CD14-positive monocyte (primary cell): ENCODE measurements around the gene PDK2. TPM values are rescaled to one million over a fixed set of nuclear protein-coding genes. Genes with fewer than 3 reads are reported as not detected.

Experiments used
- DNase-seq, 3 donors: peaks; one replicate each; pipeline ENCODE4 v3.0.0-alpha.2; 2011 to 2022
- H2AFZ ChIP-seq: 2 replicates; pipeline ENCODE4 v1.6.0; 2012; ENCODE audit warnings: mild to moderate bottlenecking, low read depth, low read length, inconsistent platforms; ENCODE audit not compliant: insufficient read depth, poor library complexity, severe bottlenecking
- H3K27ac ChIP-seq, 2 donors: 1 replicate in 1 of 2; 2 replicates in 1 of 2; pipeline ENCODE4 v1.5.1; 2012 to 2013; ENCODE audit warnings: low read length in 2 of 2, control low read depth in 1 of 2, inconsistent platforms in 1 of 2, low read depth in 1 of 2, mild to moderate bottlenecking in 1 of 2
- H3K27me3 ChIP-seq, 2 donors: one replicate each; pipeline versions ENCODE4 v1.6.0 to v1.6.1; 2011 to 2013; ENCODE audit warnings: low read length in 2 of 2; ENCODE audit not compliant: control insufficient read depth in 2 of 2, insufficient read depth in 2 of 2
- H3K36me3 ChIP-seq, 2 donors: replicated peaks in 1 of 2; 1 replicate in 1 of 2; 2 replicates in 1 of 2; pipeline versions ENCODE4 v1.5.1 to v1.6.1; 2012 to 2013; ENCODE audit warnings: low read length in 2 of 2, control low read depth in 1 of 2, inconsistent platforms in 1 of 2, mild to moderate bottlenecking in 1 of 2; ENCODE audit not compliant: insufficient read depth in 2 of 2, control insufficient read depth in 1 of 2
- H3K4me1 ChIP-seq, 2 donors: 1 replicate in 1 of 2; 2 replicates in 1 of 2; pipeline versions ENCODE4 v1.5.1 to v1.6.1; 2012 to 2013; ENCODE audit warnings: low read length in 2 of 2, control low read depth in 1 of 2, inconsistent platforms in 1 of 2, mild to moderate bottlenecking in 1 of 2, moderate library complexity in 1 of 2; ENCODE audit not compliant: insufficient read depth in 2 of 2, control insufficient read depth in 1 of 2
- H3K4me2 ChIP-seq: replicated peaks from 2 replicates; pipeline ENCODE3; 2012; ENCODE audit warnings: low read length, moderate library complexity, mild to moderate bottlenecking; ENCODE audit not compliant: poor library complexity, severe bottlenecking; ENCODE audit errors: extremely low read depth
- H3K4me3 ChIP-seq, 3 experiments: fragments of 200-600 bp in 1 of 3; sonication (generic) in 1 of 3; replicated peaks in 1 of 3; 1 replicate in 2 of 3; 2 replicates in 1 of 3; pipeline ENCODE4 v1.5.1; 2011 to 2013; ENCODE audit warnings: low read length in 3 of 3, mild to moderate bottlenecking in 3 of 3, control low read depth in 2 of 3, low read depth in 2 of 3, inconsistent platforms in 1 of 3, moderate library complexity in 1 of 3
- H3K79me2 ChIP-seq: 2 replicates; pipeline ENCODE4 v1.6.0; 2012; ENCODE audit warnings: mild to moderate bottlenecking, control low read depth, inconsistent platforms, low read length, moderate library complexity; ENCODE audit not compliant: insufficient read depth
- H3K9ac ChIP-seq: 2 replicates; pipeline ENCODE4 v1.6.0; 2017; ENCODE audit warnings: low read length, mild to moderate bottlenecking; ENCODE audit not compliant: insufficient read depth, poor library complexity, severe bottlenecking
- H3K9me3 ChIP-seq, 2 donors: replicated peaks in 1 of 2; 1 replicate in 1 of 2; 2 replicates in 1 of 2; pipeline versions ENCODE4 v1.5.1 to v1.6.1; 2012 to 2013; ENCODE audit warnings: low read length in 2 of 2, control low read depth in 1 of 2; ENCODE audit not compliant: control insufficient read depth in 1 of 2, insufficient read depth in 1 of 2
- H4K20me1 ChIP-seq: 2 replicates; pipeline ENCODE4 v1.6.0; 2012; ENCODE audit warnings: mild to moderate bottlenecking, low read length, control low read depth, moderate library complexity; ENCODE audit not compliant: insufficient read depth
- H3K27ac Mint-ChIP-seq, 7 donors: one replicate each; pipeline ENCODE4 v1.8.0; 2020; ENCODE audit warnings: mild to moderate bottlenecking in 7 of 7, mixed read lengths in 7 of 7, moderate library complexity in 6 of 7, inconsistent platforms in 2 of 7
- H3K27me3 Mint-ChIP-seq, 3 donors: one replicate each; pipeline ENCODE4 v1.8.0; 2021 to 2022; ENCODE audit warnings: low read depth in 3 of 3, mild to moderate bottlenecking in 3 of 3, mixed read lengths in 3 of 3, moderate library complexity in 3 of 3, inconsistent platforms in 1 of 3
- H3K36me3 Mint-ChIP-seq, 2 donors: one replicate each; pipeline ENCODE4 v1.8.0; 2020; ENCODE audit warnings: mixed read lengths in 2 of 2, inconsistent platforms in 1 of 2, mild to moderate bottlenecking in 1 of 2
- H3K4me1 Mint-ChIP-seq: one replicate; pipeline ENCODE4 v1.8.0; 2020; ENCODE audit warnings: mild to moderate bottlenecking, mixed read lengths
- H3K4me3 Mint-ChIP-seq, 2 donors: one replicate each; pipeline ENCODE4 v1.8.0; 2020; ENCODE audit warnings: mild to moderate bottlenecking in 2 of 2, mixed read lengths in 2 of 2, moderate library complexity in 1 of 2
- H3K9me3 Mint-ChIP-seq, 7 donors: one replicate each; pipeline ENCODE4 v1.8.0; 2020 to 2022; ENCODE audit warnings: mixed read lengths in 7 of 7, mild to moderate bottlenecking in 6 of 7, moderate library complexity in 6 of 7, inconsistent platforms in 2 of 7
- WGBS: methylation state at CpG from one replicate; pipeline ENCODE4 v1.1.5; 2013; ENCODE audit warnings: missing lambda C conversion rate; ENCODE audit not compliant: insufficient coverage; 5-methylcytosine and 5-hydroxymethylcytosine counted together
- intact Hi-C, 2 donors: fragments of 100-400 bp; cut with micrococcal nuclease; formaldehyde crosslinking; loops; one replicate each; pipeline versions ENCODE4 v1.15.0 to v1.15.1; 2023
- polyA plus RNA-seq, 3 donors: library from polyadenylated mRNA; depleted of rRNA in 1 of 3; unstranded in 2 of 3; stranded (reverse) in 1 of 3; fragments of 300-500 nt in 2 of 3; fragments of >200 nt in 1 of 3; fragmentation: Illumina TruSeq in 2 of 3; gene quantifications; 1 replicate in 2 of 3; 2 replicates in 1 of 3; pipeline ENCODE4 v1.2.3, GENCODE V29; 2012 to 2021
- TF ChIP-seq, protein P1 (sequence below): fragments of 200-600 bp; IDR thresholded peaks from one replicate; pipeline ENCODE4 v1.8.0; 2022; ENCODE audit warnings: antibody characterized with exemption, mild to moderate bottlenecking

PDK2 gene
- polyA plus RNA-seq, 3 donors, result 15.9 to 43.0 (median 23.4) TPM

DNA sequence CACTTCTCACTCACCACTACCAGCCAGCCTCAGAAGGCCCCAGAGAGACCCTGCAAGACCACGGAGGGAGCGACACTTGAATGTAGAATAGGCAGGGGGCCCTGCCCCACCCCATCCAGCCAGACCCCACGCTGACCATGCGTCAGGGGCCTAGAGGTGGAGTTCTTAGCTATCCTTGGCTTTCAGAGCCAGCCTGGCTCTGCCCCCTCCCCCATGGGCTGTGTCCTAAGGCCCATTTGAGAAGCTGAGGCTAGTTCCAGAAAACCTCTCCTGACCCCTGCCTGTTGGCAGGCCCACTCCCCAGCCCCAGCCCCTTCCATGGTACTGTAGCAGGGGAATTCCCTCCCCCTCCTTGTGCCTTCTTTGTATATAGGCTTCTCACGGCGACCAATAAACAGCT is 5.1 kb upstream of the PDK2 start:
- Histone ChIP-seq H3K9ac (no peak overlapping the region), H4K20me1 (no peaks in the 10 kb centered on the region)
- WGBS, result 100% methylated on average over 2 of the region's 6 CpGs

DNA sequence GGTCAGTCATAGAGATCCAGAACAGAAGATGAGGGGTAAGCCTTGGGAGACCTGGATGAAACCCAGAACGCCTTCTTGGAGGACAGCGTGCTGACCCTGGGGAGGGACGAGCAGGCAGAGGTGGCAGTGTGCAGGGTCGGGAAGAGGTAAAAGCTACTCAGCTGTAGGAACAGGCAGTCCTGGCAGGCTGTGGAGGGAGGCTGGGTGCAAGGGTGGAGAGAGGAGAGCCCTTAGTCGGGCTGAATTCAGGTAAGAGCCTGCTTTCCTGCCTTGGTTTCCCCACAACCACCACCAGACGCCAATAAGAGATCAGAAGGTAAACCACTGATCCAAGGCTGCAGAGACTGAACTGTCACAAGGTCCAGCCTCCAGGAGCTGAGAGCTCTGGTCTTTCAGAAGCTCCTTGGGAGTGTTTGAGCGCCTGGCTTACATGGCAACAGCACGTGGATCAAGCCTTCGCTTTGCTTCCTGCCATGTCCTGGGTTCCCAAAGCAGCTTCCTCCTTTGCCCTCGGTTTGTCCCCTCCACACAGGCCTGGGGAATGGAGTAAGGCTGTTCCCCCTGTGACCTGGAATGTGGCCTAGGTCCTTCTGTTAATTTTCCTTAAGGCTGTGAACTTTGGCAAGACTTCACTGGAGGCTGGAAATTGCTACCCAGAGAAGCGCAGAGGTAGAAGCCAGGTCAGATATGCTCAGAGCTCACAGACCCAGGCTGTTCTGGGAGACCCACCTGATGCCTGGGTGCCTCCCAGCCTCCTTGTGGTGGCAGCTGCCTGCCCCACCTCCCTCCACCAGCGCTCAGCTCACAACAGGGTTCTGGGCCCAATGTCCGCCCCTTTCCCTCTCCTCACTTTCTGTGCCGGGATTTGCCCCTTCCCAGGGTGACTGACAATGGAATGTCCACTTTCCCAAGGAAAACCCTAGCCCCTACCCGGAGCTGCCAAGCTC is 3.9 kb upstream of the PDK2 start:
- peaks cover 7% of the 10 kb centered on the region for H3K79me2 ChIP-seq
- Mint-ChIP-seq H3K36me3 (no peaks in the 10 kb centered on the region), H3K27ac (no peak overlapping the region), H3K4me1 (peaks cover 17% of the 10 kb centered on the region), H3K27me3 (peaks cover 4 to 8% (median 4%) of the 10 kb centered on the region in 3 donors), H3K4me3 (no peak overlapping the region), H3K9me3 (peaks cover 0 to 3% (median 0%) of the 10 kb centered on the region in 7 donors)
- H3K9ac ChIP-seq, result no peak overlapping the region
- H3K4me3 ChIP-seq, result no peak overlapping the region
- no peaks in the 10 kb centered on the region for H3K27me3 ChIP-seq
- peaks cover 13 to 20% of the 10 kb centered on the region in 2 donors for H3K4me1 ChIP-seq
- no peaks in the 10 kb centered on the region for H4K20me1 ChIP-seq
- TF ChIP-seq, protein P1, sequence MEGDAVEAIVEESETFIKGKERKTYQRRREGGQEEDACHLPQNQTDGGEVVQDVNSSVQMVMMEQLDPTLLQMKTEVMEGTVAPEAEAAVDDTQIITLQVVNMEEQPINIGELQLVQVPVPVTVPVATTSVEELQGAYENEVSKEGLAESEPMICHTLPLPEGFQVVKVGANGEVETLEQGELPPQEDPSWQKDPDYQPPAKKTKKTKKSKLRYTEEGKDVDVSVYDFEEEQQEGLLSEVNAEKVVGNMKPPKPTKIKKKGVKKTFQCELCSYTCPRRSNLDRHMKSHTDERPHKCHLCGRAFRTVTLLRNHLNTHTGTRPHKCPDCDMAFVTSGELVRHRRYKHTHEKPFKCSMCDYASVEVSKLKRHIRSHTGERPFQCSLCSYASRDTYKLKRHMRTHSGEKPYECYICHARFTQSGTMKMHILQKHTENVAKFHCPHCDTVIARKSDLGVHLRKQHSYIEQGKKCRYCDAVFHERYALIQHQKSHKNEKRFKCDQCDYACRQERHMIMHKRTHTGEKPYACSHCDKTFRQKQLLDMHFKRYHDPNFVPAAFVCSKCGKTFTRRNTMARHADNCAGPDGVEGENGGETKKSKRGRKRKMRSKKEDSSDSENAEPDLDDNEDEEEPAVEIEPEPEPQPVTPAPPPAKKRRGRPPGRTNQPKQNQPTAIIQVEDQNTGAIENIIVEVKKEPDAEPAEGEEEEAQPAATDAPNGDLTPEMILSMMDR, result no peak
- WGBS, result 85% methylated on average over 8 of the region's 15 CpGs
- intact Hi-C loops, result no loop called here
- H3K9me3 ChIP-seq, result no peaks in the 10 kb centered on the region
- H3K27ac ChIP-seq, result no peak overlapping the region
- no peak overlapping the region for H3K4me2 ChIP-seq
- H3K36me3 ChIP-seq, result no peaks in the 10 kb centered on the region
- H2AFZ ChIP-seq, result no peak overlapping the region
- DNase-seq, result no peak

More for the DNA sequence above, 5.1 kb upstream of the PDK2 start:
- no peak overlapping the region for H3K27ac Mint-ChIP-seq
- peaks cover 0 to 3% (median 0%) of the 10 kb centered on the region in 7 donors for H3K9me3 Mint-ChIP-seq
- intact Hi-C loops, result no loop called here
- H3K4me3 Mint-ChIP-seq, result no peak overlapping the region
- Histone ChIP-seq H3K36me3 (no peaks in the 10 kb centered on the region), H3K4me3 (no peak overlapping the region), H2AFZ (no peak overlapping the region), H3K27me3 (no peaks in the 10 kb centered on the region), H3K9me3 (no peaks in the 10 kb centered on the region), H3K4me1 (peaks cover 5 to 9% of the 10 kb centered on the region in 2 donors), H3K79me2 (no peaks in the 10 kb centered on the region), H3K27ac (no peak overlapping the region), H3K4me2 (no peak overlapping the region)
- no peaks in the 10 kb centered on the region for H3K36me3 Mint-ChIP-seq
- TF ChIP-seq, protein P1, result no peak
- H3K4me1 Mint-ChIP-seq, result peaks cover 6% of the 10 kb centered on the region
- peaks cover 4 to 8% (median 7%) of the 10 kb centered on the region in 3 donors for H3K27me3 Mint-ChIP-seq
- no peak for DNase-seq
